OCI-LY7 (cell line): ENCODE data around the gene CPPED1. TPM values are rescaled to one million over a fixed set of nuclear protein-coding genes. Genes with fewer than 3 reads are reported as not detected.
A peak's percentile ranks its signal among the peaks of the same experiment; 100 is the strongest.

ENCODE experiments used
- BruUV-seq: library from RNA; stranded (reverse); fragments of 400-500 nt; replicated peaks from 2 replicates; lab custom pipeline; 2021; lab: Mats Ljungman, UMichigan
- CTCF ChIA-PET: fragments of 300-600 bp; sonication (Branson Sonifier 250); formaldehyde crosslinking; loops from one replicate; lab custom pipeline; 2022; ENCODE audit warnings: antibody characterized with exemption; ENCODE audit not compliant: unreplicated experiment; lab: Charles Lee
- POLR2A ChIA-PET: fragments of 300-600 bp; sonication (Branson Sonifier 250); formaldehyde crosslinking; loops from one replicate; lab custom pipeline; 2022; ENCODE audit warnings: antibody characterized with exemption; lab: Charles Lee
- DNase-seq: peaks from one replicate; pipeline ENCODE4 v3.0.0-alpha.2; 2015; ENCODE audit warnings: low spot score
- H2AFZ ChIP-seq: fragments of 200-600 bp; sonication (generic), shearing (Covaris generic); 2 replicates; pipeline ENCODE4 v1.6.1; 2014; ENCODE audit warnings: mild to moderate bottlenecking, antibody characterized with exemption, low read length, moderate library complexity
- H3K27ac ChIP-seq: fragments of 200-600 bp; sonication (generic); 2 replicates; pipeline ENCODE4 v1.5.1; 2014; ENCODE audit warnings: mixed run types, low read depth, mild to moderate bottlenecking, moderate library complexity, low read length, inconsistent platforms; ENCODE audit not compliant: poor library complexity, severe bottlenecking
- H3K36me3 ChIP-seq: fragments of 200-600 bp; sonication (generic); 2 replicates; pipeline ENCODE4 v1.6.1; 2014; ENCODE audit warnings: mild to moderate bottlenecking, antibody characterized with exemption, low read length, moderate library complexity, mixed read lengths; ENCODE audit not compliant: insufficient read depth
- H3K4me1 ChIP-seq: fragments of 200-600 bp; sonication (generic); 2 replicates; pipeline ENCODE4 v1.5.1; 2014; ENCODE audit warnings: mild to moderate bottlenecking, low read length; ENCODE audit not compliant: insufficient read depth, poor library complexity, severe bottlenecking
- H3K4me2 ChIP-seq: fragments of 200-600 bp; sonication (generic); 2 replicates; pipeline ENCODE4 v1.6.1; 2014; ENCODE audit warnings: mild to moderate bottlenecking, low read length
- H3K4me3 ChIP-seq: fragments of 200-600 bp; sonication (generic); 2 replicates; pipeline ENCODE4 v1.5.1; 2014; ENCODE audit warnings: mild to moderate bottlenecking, low read depth, low read length; ENCODE audit not compliant: poor library complexity, severe bottlenecking
- H3K79me2 ChIP-seq: fragments of 200-600 bp; sonication (generic); 2 replicates; pipeline ENCODE4 v1.6.1; 2016; ENCODE audit warnings: low read depth, mild to moderate bottlenecking, low read length, moderate library complexity, mixed read lengths; ENCODE audit not compliant: insufficient read depth
- H3K9me2 ChIP-seq: fragments of 200-600 bp; sonication (generic); 2 replicates; pipeline ENCODE4 v1.6.1; 2016; ENCODE audit warnings: mild to moderate bottlenecking, low read length, mixed read lengths; ENCODE audit not compliant: insufficient read depth
- H3K9me3 ChIP-seq: fragments of 200-600 bp; sonication (generic); 2 replicates; pipeline ENCODE4 v1.6.1; 2014; ENCODE audit warnings: mild to moderate bottlenecking, mixed run types, low read length, mixed read lengths
- H4K20me1 ChIP-seq: fragments of 200-600 bp; sonication (generic); 2 replicates; pipeline ENCODE4 v1.6.1; 2014; ENCODE audit warnings: mild to moderate bottlenecking, antibody characterized with exemption, low read length, moderate library complexity, mixed read lengths; ENCODE audit not compliant: insufficient read depth
- CTCF ChIP-seq: fragments of 200-600 bp; sonication (generic); conservative IDR thresholded peaks from 2 replicates; pipeline ENCODE4 v1.5.1; 2014; ENCODE audit warnings: mild to moderate bottlenecking, antibody characterized with exemption, low read length, moderate library complexity, mixed read lengths
- EZH2phosphoT487 ChIP-seq: fragments of 200-600 bp; sonication (generic); IDR thresholded peaks from 2 replicates; pipeline ENCODE4 v1.6.1; 2018; ENCODE audit warnings: low read depth, borderline replicate concordance, mild to moderate bottlenecking, mixed run types, antibody characterized with exemption, low read length, moderate library complexity, mixed read lengths
- intact Hi-C: fragments of 100-400 bp; cut with micrococcal nuclease; formaldehyde crosslinking; loops from one replicate; pipeline ENCODE4 v1.10.0; 2022; ENCODE audit not compliant: unreplicated experiment
- total RNA-seq, 2 experiments: library from RNA; depleted of rRNA in 1 of 2; stranded (reverse); fragments of >200 nt in 1 of 2; shearing (Covaris generic) in 1 of 2; gene quantifications; 2 replicates each; pipeline ENCODE4 v1.2.3, GENCODE V29; 2014 to 2022

Gene CPPED1
- total RNA-seq, 2 experiments from 2014 or later = 8.6 to 14.2 TPM

- Histone ChIP-seq H3K4me3 (no peak overlapping the region), H3K9me3 (no peaks in the 10 kb centered on the region), H3K4me1 (peaks cover 30% of the 10 kb centered on the region), H4K20me1 (no peaks in the 10 kb centered on the region), H2AFZ (no peak overlapping the region), H3K79me2 (no peaks in the 10 kb centered on the region), H3K9me2 (no peaks in the 10 kb centered on the region), H3K36me3 (no peaks in the 10 kb centered on the region), H3K27ac (no peak overlapping the region), H3K4me2 (peak overlapping the region; percentile 25)
- no TSS peak for BruUV-seq
- TF ChIP-seq EZH2phosphoT487 (no peak), CTCF (no peak)
- ChIA-PET CTCF (no interaction called here), POLR2A (interaction anchor here (0.7 kb wide), 1 partner anchor 325 kb away, joined by 6 read pairs; no protein-coding TSS in a partner anchor)
- DNase-seq = no peak
- intact Hi-C loops = loop anchor here (2.0 to 10.0 kb wide), 3 partner anchors 44 to 524 kb away; no protein-coding TSS in a partner anchor
These were observed 185.2 kb downstream of the CPPED1 start for GRCh38 chr16:12618515-12618914.

- H4K20me1 ChIP-seq = no peaks in the 10 kb centered on the region
- CTCF ChIA-PET = interaction anchor here (0.6 kb wide), 2 partner anchors 51 to 668 kb away, joined by 3 read pairs; no protein-coding TSS in a partner anchor
- H3K4me2 ChIP-seq = no peak overlapping the region
- H3K79me2 ChIP-seq = no peaks in the 10 kb centered on the region
- no peak overlapping the region for H2AFZ ChIP-seq
- H3K9me2 ChIP-seq = no peaks in the 10 kb centered on the region
- no TSS peak for BruUV-seq
- H3K4me3 ChIP-seq = no peak overlapping the region
- H3K36me3 ChIP-seq = no peaks in the 10 kb centered on the region
- POLR2A ChIA-PET = no interaction called here
- no peak for DNase-seq
- no peak overlapping the region for H3K27ac ChIP-seq
- no peaks in the 10 kb centered on the region for H3K9me3 ChIP-seq
- no peak for TF ChIP-seq EZH2phosphoT487
- TF ChIP-seq CTCF = no peak
- intact Hi-C loops = loop anchor here (5.0 to 10.0 kb wide), 2 partner anchors 70 to 523 kb away; no protein-coding TSS in a partner anchor
- H3K4me1 ChIP-seq = peaks cover 30% of the 10 kb centered on the region
These were observed 186.3 kb downstream of the CPPED1 start for GRCh38 chr16:12617401-12617819.

- Histone ChIP-seq H3K4me3 (no peak overlapping the region), H3K9me3 (no peaks in the 10 kb centered on the region), H3K4me1 (peaks cover 24% of the 10 kb centered on the region), H3K79me2 (no peaks in the 10 kb centered on the region), H3K27ac (no peak overlapping the region), H2AFZ (no peak overlapping the region), H4K20me1 (no peaks in the 10 kb centered on the region), H3K9me2 (no peaks in the 10 kb centered on the region), H3K36me3 (no peaks in the 10 kb centered on the region), H3K4me2 (peak overlapping the region; percentile 41)
- TF ChIP-seq EZH2phosphoT487 = no peak
- no peak for TF ChIP-seq CTCF
- POLR2A ChIA-PET = interaction anchor here (0.6 kb wide), 1 partner anchor 8 kb away, joined by 4 read pairs; no protein-coding TSS in a partner anchor
- DNase-seq = no peak
- intact Hi-C loops = loop anchor here (5.0 to 10.0 kb wide), 2 partner anchors 67 to 520 kb away; no protein-coding TSS in a partner anchor
- CTCF ChIA-PET = no interaction called here
- no TSS peak for BruUV-seq
These were observed 188.9 kb downstream of the CPPED1 start for GRCh38 chr16:12614662-12615278.
